ENCODE results near the gene COMMD2. TPM values are rescaled to one million over a fixed set of nuclear protein-coding genes. Genes with fewer than 3 reads are reported as not detected.

The COMMD2 gene
- total RNA-seq, 1 donor from 2014 or later, result 22.4 TPM

DNA sequence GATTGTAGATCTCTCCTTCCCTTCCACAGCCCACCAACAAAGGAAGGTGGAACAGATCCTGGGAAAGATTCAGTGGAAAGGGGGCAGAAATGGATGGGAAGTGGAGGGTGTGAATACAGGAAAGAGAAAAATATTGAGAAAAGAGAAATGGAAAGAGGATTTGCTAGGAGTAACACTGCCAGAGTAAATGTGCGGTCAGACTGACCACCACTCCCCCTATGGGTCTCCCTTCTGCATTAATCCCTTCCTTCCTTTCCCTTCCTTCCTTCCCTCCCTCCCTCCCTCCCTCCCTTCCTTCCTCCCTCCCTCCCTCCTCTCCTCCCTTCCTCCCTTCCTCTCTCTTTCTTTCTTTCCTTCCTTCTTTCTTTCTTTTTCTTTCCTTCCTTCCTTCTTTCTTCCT lies 12.0 kb upstream of the COMMD2 start:
- Histone ChIP-seq H3K4me1 (ENCODE audit: control insufficient read depth in 3 of 3, insufficient read depth in 3 of 3, low read length in 3 of 3) (no peaks in the 10 kb centered on the region), H3K27ac (ENCODE audit: low read depth, low read length) (no peak overlapping the region), H3K9ac (ENCODE audit: low read depth in 1 of 3, low read length in 3 of 3) (no peak overlapping the region), H3K9me3 (ENCODE audit: control insufficient read depth in 3 of 3, low read length in 3 of 3) (no peaks in the 10 kb centered on the region), H3K4me3 (ENCODE audit: low read length in 3 of 3) (no peak overlapping the region), H3K27me3 (ENCODE audit: control insufficient read depth in 3 of 3, insufficient read depth in 3 of 3, low read length in 3 of 3) (peaks cover 0 to 15% (median 3%) of the 10 kb centered on the region in 3 donors), H3K36me3 (ENCODE audit: control insufficient read depth in 3 of 3, insufficient read depth in 3 of 3, low read length in 3 of 3) (no peaks in the 10 kb centered on the region)

DNA sequence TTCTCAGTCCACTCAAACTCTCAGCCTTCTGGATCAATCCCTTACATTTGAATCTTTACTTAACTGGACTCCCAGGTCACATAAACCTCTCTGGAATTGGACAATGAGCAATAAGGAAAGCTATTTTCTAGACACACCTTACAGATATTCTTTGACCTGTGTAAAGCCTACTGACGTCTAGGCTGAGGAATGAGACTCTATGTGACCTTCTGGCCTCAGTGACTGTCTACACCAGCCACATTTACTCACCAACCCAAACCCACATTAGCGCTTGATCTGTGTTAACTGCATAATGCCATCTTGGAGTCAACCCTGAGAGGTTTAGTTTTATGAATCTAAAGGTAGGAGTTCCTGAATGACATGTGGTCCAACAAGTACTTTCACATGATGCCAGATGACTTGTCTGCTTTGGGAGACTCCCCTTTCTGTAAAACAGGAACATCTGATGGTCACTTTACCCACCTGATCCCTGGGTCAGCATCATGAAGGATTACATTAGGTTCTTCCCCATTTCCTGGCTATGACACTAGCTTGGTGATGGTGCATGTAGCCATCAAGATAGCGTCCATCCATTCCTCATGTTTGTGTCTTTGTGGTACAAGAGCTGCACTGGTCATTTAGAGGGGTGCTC lies 11.4 kb upstream of the COMMD2 start:
- Histone ChIP-seq H3K9ac (ENCODE audit: low read depth in 1 of 3, low read length in 3 of 3) (no peak overlapping the region), H3K27ac (ENCODE audit: low read depth, low read length) (no peak overlapping the region), H3K9me3 (ENCODE audit: control insufficient read depth in 3 of 3, low read length in 3 of 3) (no peaks in the 10 kb centered on the region), H3K4me1 (ENCODE audit: control insufficient read depth in 3 of 3, insufficient read depth in 3 of 3, low read length in 3 of 3) (no peaks in the 10 kb centered on the region), H3K4me3 (ENCODE audit: low read length in 3 of 3) (no peak overlapping the region), H3K36me3 (ENCODE audit: control insufficient read depth in 3 of 3, insufficient read depth in 3 of 3, low read length in 3 of 3) (no peaks in the 10 kb centered on the region), H3K27me3 (ENCODE audit: control insufficient read depth in 3 of 3, insufficient read depth in 3 of 3, low read length in 3 of 3) (peaks cover 0 to 15% (median 3%) of the 10 kb centered on the region in 3 donors)

DNA sequence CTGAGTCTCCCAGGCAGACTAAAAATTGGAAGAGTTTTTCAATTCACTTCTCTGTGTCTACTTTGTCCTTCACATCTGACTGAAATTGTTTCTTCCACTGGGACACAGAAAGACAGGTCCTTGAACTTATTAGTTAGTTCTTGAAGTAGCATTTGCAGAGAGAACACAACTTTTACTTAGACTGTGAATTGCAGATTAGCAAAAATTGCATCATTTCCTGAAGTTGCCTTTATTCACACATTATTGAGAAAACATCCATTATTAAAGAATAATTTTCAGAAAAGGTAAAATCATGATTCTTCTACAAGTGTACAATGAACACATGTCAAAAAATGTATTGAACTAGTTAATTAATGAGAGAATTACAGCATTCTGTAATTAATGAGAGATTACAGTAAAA lies 1.4 kb upstream of the COMMD2 start:
- H3K4me1 ChIP-seq (ENCODE audit: control insufficient read depth in 3 of 3, insufficient read depth in 3 of 3, low read length in 3 of 3), result peaks cover 4 to 12% (median 9%) of the 10 kb centered on the region in 3 donors
- no peaks in the 10 kb centered on the region for H3K27me3 ChIP-seq (ENCODE audit: control insufficient read depth in 3 of 3, insufficient read depth in 3 of 3, low read length in 3 of 3)
- H3K9me3 ChIP-seq (ENCODE audit: control insufficient read depth in 3 of 3, low read length in 3 of 3), result no peaks in the 10 kb centered on the region
- H3K9ac ChIP-seq (ENCODE audit: low read depth in 1 of 3, low read length in 3 of 3), result no peak overlapping the region
- H3K4me3 ChIP-seq (ENCODE audit: low read length in 3 of 3), result no peak overlapping the region
- H3K36me3 ChIP-seq (ENCODE audit: control insufficient read depth in 3 of 3, insufficient read depth in 3 of 3, low read length in 3 of 3), result peaks cover 2 to 14% (median 9%) of the 10 kb centered on the region in 3 donors
- H3K27ac ChIP-seq (ENCODE audit: low read depth, low read length), result no peak overlapping the region

DNA sequence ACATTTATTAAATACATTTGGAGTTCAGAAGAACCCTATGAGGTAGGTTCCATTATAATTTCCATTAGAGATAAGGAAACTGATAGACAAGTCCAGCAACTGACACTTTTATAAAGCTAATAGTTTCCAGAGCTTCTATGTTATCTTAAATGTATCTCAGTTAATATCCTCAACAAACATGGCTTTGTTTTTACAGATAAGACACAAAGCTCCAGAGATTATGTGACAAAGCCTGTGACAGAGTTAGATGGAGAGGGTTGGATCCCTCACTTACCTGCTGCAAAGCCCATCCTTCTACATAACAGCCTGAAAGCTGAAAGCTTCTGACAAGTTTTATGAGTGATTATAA lies 473 bp upstream of the COMMD2 start:
- H3K9me3 ChIP-seq (ENCODE audit: control insufficient read depth in 3 of 3, low read length in 3 of 3), result no peaks in the 10 kb centered on the region
- H3K9ac ChIP-seq (ENCODE audit: low read depth in 1 of 3, low read length in 3 of 3), result peak overlapping the region; percentile 93 to 94 (median 93)
- H3K27ac ChIP-seq (ENCODE audit: low read depth, low read length), result peak overlapping the region; percentile 53

DNA sequence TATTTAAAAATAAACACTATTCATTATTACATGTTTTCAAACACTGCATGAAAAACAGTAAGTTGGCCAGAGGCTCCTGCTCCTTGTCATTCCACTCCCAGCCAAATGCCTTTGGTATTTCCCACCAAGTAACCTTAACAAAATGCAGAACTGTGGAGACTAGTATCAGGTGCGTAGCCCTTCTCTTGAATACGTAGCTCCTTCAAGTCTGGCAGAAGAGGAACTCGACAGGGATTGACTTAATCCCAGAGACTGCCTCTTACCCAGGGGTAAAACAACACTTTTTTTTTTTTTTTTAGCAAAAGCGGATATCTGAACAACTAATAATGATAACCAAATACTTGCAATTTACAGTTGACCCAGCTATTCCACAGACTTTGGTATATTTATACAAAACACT lies 738 bp downstream of the COMMD2 start:
- peaks cover 4 to 12% (median 9%) of the 10 kb centered on the region in 3 donors for H3K4me1 ChIP-seq (ENCODE audit: control insufficient read depth in 3 of 3, insufficient read depth in 3 of 3, low read length in 3 of 3)
- H3K36me3 ChIP-seq (ENCODE audit: control insufficient read depth in 3 of 3, insufficient read depth in 3 of 3, low read length in 3 of 3), result peaks cover 12 to 23% (median 23%) of the 10 kb centered on the region in 3 donors
- H3K9ac ChIP-seq (ENCODE audit: low read depth in 1 of 3, low read length in 3 of 3), result peak overlapping the region; percentile 93 to 94 (median 93)
- H3K27ac ChIP-seq (ENCODE audit: low read depth, low read length), result peak overlapping the region; percentile 53
- H3K4me3 ChIP-seq (ENCODE audit: low read length in 3 of 3), result peak overlapping the region; percentile 93 to 95 (median 94)
- no peaks in the 10 kb centered on the region for H3K27me3 ChIP-seq (ENCODE audit: control insufficient read depth in 3 of 3, insufficient read depth in 3 of 3, low read length in 3 of 3)
- H3K9me3 ChIP-seq (ENCODE audit: control insufficient read depth in 3 of 3, low read length in 3 of 3), result no peaks in the 10 kb centered on the region

More for the DNA sequence above, 473 bp upstream of the COMMD2 start:
- no peaks in the 10 kb centered on the region for H3K27me3 ChIP-seq (ENCODE audit: control insufficient read depth in 3 of 3, insufficient read depth in 3 of 3, low read length in 3 of 3)
- H3K4me1 ChIP-seq (ENCODE audit: control insufficient read depth in 3 of 3, insufficient read depth in 3 of 3, low read length in 3 of 3), result peaks cover 4 to 12% (median 9%) of the 10 kb centered on the region in 3 donors
- H3K4me3 ChIP-seq (ENCODE audit: low read length in 3 of 3), result peak overlapping the region; percentile 93 to 95 (median 94)
- peaks cover 8 to 23% (median 16%) of the 10 kb centered on the region in 3 donors for H3K36me3 ChIP-seq (ENCODE audit: control insufficient read depth in 3 of 3, insufficient read depth in 3 of 3, low read length in 3 of 3)

DNA sequence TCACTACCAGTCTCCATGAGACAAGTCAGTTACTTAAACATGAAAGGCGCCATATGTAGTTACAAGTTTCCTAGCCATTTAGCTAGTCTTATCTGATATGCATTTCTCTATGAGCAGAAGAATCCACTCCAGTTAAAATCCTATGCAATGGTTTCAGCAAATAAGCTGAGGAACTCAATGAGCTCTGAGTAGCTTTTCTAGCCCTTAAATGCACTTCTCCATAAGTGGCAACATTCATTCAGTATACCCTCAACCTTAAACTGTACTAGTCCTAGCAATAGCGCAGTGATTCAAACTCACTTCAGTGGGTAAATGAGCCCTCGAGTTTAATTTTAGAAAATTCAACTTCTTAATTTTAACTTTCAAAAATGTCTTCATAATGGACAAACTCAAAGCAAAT lies 7.7 kb downstream of the COMMD2 start:
- no peak overlapping the region for H3K27ac ChIP-seq (ENCODE audit: low read depth, low read length)
- no peak overlapping the region for H3K9ac ChIP-seq (ENCODE audit: low read depth in 1 of 3, low read length in 3 of 3)
- H3K9me3 ChIP-seq (ENCODE audit: control insufficient read depth in 3 of 3, low read length in 3 of 3), result no peaks in the 10 kb centered on the region
- H3K4me3 ChIP-seq (ENCODE audit: low read length in 3 of 3), result no peak overlapping the region
- peaks cover 27 to 60% (median 38%) of the 10 kb centered on the region in 3 donors for H3K36me3 ChIP-seq (ENCODE audit: control insufficient read depth in 3 of 3, insufficient read depth in 3 of 3, low read length in 3 of 3)
- no peaks in the 10 kb centered on the region for H3K4me1 ChIP-seq (ENCODE audit: control insufficient read depth in 3 of 3, insufficient read depth in 3 of 3, low read length in 3 of 3)
- no peaks in the 10 kb centered on the region for H3K27me3 ChIP-seq (ENCODE audit: control insufficient read depth in 3 of 3, insufficient read depth in 3 of 3, low read length in 3 of 3)

DNA sequence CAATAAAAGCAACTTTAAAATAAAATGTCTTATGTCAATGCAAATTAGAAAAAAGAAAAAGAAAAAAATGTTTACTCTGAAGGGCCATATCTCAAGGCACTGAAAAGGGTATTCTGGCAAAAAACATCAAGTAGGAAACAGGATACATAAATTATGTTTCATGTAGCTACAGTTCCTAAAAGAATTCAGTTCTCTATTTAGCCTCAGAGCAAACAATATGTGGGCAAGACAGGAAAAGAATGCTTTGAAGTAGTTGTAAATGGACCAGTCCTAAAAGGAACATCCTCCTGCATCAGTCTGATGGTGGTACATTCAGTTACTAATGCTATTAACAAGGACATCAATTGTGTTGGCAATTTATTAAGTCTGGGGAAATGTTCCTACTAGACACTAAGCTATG lies 8.1 kb downstream of the COMMD2 start:
- Histone ChIP-seq H3K9me3 (ENCODE audit: control insufficient read depth in 3 of 3, low read length in 3 of 3) (no peaks in the 10 kb centered on the region), H3K27me3 (ENCODE audit: control insufficient read depth in 3 of 3, insufficient read depth in 3 of 3, low read length in 3 of 3) (no peaks in the 10 kb centered on the region), H3K4me3 (ENCODE audit: low read length in 3 of 3) (no peak overlapping the region), H3K36me3 (ENCODE audit: control insufficient read depth in 3 of 3, insufficient read depth in 3 of 3, low read length in 3 of 3) (peaks cover 26 to 58% (median 39%) of the 10 kb centered on the region in 3 donors), H3K4me1 (ENCODE audit: control insufficient read depth in 3 of 3, insufficient read depth in 3 of 3, low read length in 3 of 3) (no peaks in the 10 kb centered on the region), H3K27ac (ENCODE audit: low read depth, low read length) (no peak overlapping the region), H3K9ac (ENCODE audit: low read depth in 1 of 3, low read length in 3 of 3) (no peak overlapping the region)

DNA sequence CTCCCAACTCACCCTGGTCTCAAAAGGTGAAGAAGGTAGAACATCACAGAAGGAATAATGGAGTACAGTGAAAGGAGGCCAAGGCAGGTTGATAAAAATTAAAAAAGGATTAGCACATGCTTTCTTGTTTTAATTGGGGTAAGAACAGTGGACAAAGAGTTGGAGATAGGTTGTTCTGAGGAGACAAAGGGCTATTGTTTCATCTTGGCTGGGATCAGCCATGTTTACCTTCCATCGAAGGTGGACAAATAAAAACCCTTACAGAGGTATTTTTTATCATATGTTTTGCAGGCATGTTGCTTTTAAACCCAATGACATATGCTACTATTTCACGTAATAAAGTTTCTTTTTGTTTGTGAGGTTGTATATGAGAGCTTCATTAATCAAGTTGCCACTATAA lies 12.9 kb downstream of the COMMD2 start:
- Histone ChIP-seq H3K4me3 (ENCODE audit: low read length in 3 of 3) (no peak overlapping the region), H3K9ac (ENCODE audit: low read depth in 1 of 3, low read length in 3 of 3) (no peak overlapping the region), H3K27me3 (ENCODE audit: control insufficient read depth in 3 of 3, insufficient read depth in 3 of 3, low read length in 3 of 3) (no peaks in the 10 kb centered on the region), H3K4me1 (ENCODE audit: control insufficient read depth in 3 of 3, insufficient read depth in 3 of 3, low read length in 3 of 3) (peaks cover 0 to 4% (median 0%) of the 10 kb centered on the region in 3 donors), H3K9me3 (ENCODE audit: control insufficient read depth in 3 of 3, low read length in 3 of 3) (no peaks in the 10 kb centered on the region), H3K27ac (ENCODE audit: low read depth, low read length) (no peak overlapping the region), H3K36me3 (ENCODE audit: control insufficient read depth in 3 of 3, insufficient read depth in 3 of 3, low read length in 3 of 3) (peaks cover 6 to 24% (median 24%) of the 10 kb centered on the region in 3 donors)

DNA sequence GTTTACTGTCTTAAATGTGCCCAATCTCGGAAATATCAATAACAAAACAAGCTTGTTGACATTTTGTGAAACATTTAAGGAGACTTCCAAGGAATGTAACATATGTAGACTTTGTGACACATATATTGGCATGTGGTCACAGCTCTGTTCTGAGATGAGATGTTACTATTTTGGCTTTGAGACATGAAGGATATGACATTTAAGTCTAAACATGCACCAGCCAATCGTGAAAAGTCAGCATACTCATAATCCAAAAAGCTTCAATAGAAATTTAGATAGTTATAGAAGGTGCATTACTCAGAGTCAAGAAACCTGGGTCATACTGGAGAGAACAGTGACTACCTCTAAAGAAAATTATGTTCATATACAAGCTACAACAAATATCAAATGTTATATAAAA lies 13.4 kb downstream of the COMMD2 start:
- Histone ChIP-seq H3K27ac (ENCODE audit: low read depth, low read length) (no peak overlapping the region), H3K4me1 (ENCODE audit: control insufficient read depth in 3 of 3, insufficient read depth in 3 of 3, low read length in 3 of 3) (peaks cover 0 to 4% (median 0%) of the 10 kb centered on the region in 3 donors), H3K9me3 (ENCODE audit: control insufficient read depth in 3 of 3, low read length in 3 of 3) (no peaks in the 10 kb centered on the region), H3K36me3 (ENCODE audit: control insufficient read depth in 3 of 3, insufficient read depth in 3 of 3, low read length in 3 of 3) (peaks cover 6 to 21% (median 20%) of the 10 kb centered on the region in 3 donors), H3K4me3 (ENCODE audit: low read length in 3 of 3) (no peak overlapping the region), H3K27me3 (ENCODE audit: control insufficient read depth in 3 of 3, insufficient read depth in 3 of 3, low read length in 3 of 3) (no peaks in the 10 kb centered on the region), H3K9ac (ENCODE audit: low read depth in 1 of 3, low read length in 3 of 3) (no peak overlapping the region)

DNA sequence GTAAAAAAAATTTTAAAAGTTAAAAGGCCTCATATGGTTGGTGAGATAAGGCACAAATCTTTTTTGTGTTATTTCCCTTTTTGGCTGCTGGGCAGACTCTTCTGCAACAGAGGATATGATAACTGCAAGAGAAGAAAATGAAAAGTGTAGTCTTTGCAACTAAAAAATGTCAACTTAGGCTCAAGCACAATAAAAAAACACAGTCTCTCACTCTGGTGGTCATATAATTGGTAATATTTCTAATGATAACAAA lies 15.4 kb downstream of the COMMD2 start:
- peaks cover 4 to 21% (median 17%) of the 10 kb centered on the region in 3 donors for H3K36me3 ChIP-seq (ENCODE audit: control insufficient read depth in 3 of 3, insufficient read depth in 3 of 3, low read length in 3 of 3)
- peaks cover 0 to 4% (median 0%) of the 10 kb centered on the region in 3 donors for H3K4me1 ChIP-seq (ENCODE audit: control insufficient read depth in 3 of 3, insufficient read depth in 3 of 3, low read length in 3 of 3)
- no peaks in the 10 kb centered on the region for H3K9me3 ChIP-seq (ENCODE audit: control insufficient read depth in 3 of 3, low read length in 3 of 3)
- no peak overlapping the region for H3K4me3 ChIP-seq (ENCODE audit: low read length in 3 of 3)
- no peak overlapping the region for H3K27ac ChIP-seq (ENCODE audit: low read depth, low read length)
- H3K27me3 ChIP-seq (ENCODE audit: control insufficient read depth in 3 of 3, insufficient read depth in 3 of 3, low read length in 3 of 3), result no peaks in the 10 kb centered on the region
- H3K9ac ChIP-seq (ENCODE audit: low read depth in 1 of 3, low read length in 3 of 3), result no peak overlapping the region

Measured in skeletal muscle tissue (tissue), 4 donors.